IPS-20b (cell line): ENCODE results near the gene RTN3.

Experiments
- H3K27ac ChIP-seq: one replicate; pipeline ENCODE4 v1.5.1; 2013; ENCODE audit warnings: low read length
- H3K27me3 ChIP-seq: 2 replicates; pipeline ENCODE4 v1.6.1; 2013; ENCODE audit warnings: mild to moderate bottlenecking, low read length, inconsistent platforms; ENCODE audit not compliant: insufficient read depth
- H3K36me3 ChIP-seq: 2 replicates; pipeline ENCODE4 v1.6.1; 2013; ENCODE audit warnings: low read depth, mild to moderate bottlenecking, inconsistent platforms, low read length, moderate library complexity; ENCODE audit not compliant: insufficient read depth
- H3K4me1 ChIP-seq: 2 replicates; pipeline ENCODE4 v1.6.1; 2013; ENCODE audit warnings: mild to moderate bottlenecking, control low read depth, inconsistent platforms, low read length, moderate library complexity; ENCODE audit not compliant: insufficient read depth
- H3K4me3 ChIP-seq: 2 replicates; pipeline ENCODE4 v1.5.1; 2013; ENCODE audit warnings: mild to moderate bottlenecking, low read length, inconsistent platforms
- H3K9ac ChIP-seq: 2 replicates; pipeline ENCODE4 v1.6.1; 2013; ENCODE audit warnings: low read depth, mild to moderate bottlenecking, inconsistent platforms, low read length, moderate library complexity
- H3K9me3 ChIP-seq: 2 replicates; pipeline ENCODE4 v1.6.1; 2013; ENCODE audit warnings: mild to moderate bottlenecking, low read depth, low read length, inconsistent platforms; ENCODE audit not compliant: insufficient read depth

The RTN3 gene

DNA sequence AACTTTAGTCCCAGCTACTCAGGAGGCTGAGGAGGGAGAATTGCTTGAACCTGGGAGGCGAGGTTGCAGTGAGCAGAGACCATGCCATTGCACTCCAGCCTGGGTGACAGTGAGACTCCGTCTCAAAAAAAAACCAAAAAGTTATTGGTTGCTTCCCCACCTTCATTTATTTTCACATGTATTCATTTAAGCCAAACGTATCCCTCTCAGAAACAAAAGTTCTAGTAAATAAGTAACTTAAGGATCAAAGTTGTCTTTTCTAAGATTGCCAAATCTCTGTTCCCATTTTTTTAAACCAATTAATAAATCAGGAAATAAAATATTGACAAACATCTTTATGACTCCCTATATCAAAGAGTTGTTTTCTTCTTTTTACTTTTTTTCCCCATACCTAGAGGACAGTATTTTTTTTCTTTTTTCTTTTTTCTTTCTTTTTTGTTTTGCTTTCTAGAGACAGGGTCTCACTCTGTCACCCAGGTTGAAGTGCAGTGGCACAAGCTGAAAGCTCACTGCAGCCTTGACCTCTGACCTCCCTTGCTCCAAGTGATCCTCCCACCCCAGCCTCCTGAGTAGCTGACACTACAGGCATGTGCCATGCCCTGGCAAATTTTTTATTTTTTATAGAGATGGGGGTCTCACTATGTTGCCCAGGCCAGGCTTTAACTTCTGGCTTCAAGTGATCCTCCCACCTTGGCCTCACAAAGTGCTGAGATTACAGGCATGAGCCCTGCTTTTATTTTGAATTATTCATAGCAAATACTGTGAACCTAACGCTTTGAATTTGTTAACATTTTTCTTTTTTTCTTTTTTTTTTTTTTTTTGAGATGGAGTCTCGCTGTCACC is 75.8 kb downstream of the RTN3 start:
- Histone ChIP-seq H3K4me3 (no peak overlapping the region), H3K4me1 (peaks cover 18% of the 10 kb centered on the region; the same call in 1 of the 2 replicates), H3K36me3 (peaks cover 67% of the 10 kb centered on the region), H3K27me3 (no peaks in the 10 kb centered on the region), H3K9ac (no peak overlapping the region), H3K27ac (no peak overlapping the region), H3K9me3 (no peaks in the 10 kb centered on the region)

- Histone ChIP-seq H3K27ac (peak overlapping the region; percentile 4), H3K4me1 (peaks cover 27% of the 10 kb centered on the region; the same call in 1 of the 2 replicates), H3K4me3 (peak overlapping the region; percentile 91), H3K27me3 (no peaks in the 10 kb centered on the region), H3K9ac (peak overlapping the region; percentile 91; the same call in 1 of the 2 replicates), H3K9me3 (no peaks in the 10 kb centered on the region), H3K36me3 (peaks cover 48% of the 10 kb centered on the region)
Observed at GRCh38 chr11:63760487-63761079, 79.3 kb downstream of the RTN3 start.

GRCh38 chr11:63761188-63761587 is 79.9 kb downstream of the RTN3 start:
- Histone ChIP-seq H3K36me3 (peaks cover 49% of the 10 kb centered on the region), H3K4me1 (peaks cover 31% of the 10 kb centered on the region; the same call in 1 of the 2 replicates), H3K9ac (peak overlapping the region; percentile 91; the same call in 1 of the 2 replicates)

DNA sequence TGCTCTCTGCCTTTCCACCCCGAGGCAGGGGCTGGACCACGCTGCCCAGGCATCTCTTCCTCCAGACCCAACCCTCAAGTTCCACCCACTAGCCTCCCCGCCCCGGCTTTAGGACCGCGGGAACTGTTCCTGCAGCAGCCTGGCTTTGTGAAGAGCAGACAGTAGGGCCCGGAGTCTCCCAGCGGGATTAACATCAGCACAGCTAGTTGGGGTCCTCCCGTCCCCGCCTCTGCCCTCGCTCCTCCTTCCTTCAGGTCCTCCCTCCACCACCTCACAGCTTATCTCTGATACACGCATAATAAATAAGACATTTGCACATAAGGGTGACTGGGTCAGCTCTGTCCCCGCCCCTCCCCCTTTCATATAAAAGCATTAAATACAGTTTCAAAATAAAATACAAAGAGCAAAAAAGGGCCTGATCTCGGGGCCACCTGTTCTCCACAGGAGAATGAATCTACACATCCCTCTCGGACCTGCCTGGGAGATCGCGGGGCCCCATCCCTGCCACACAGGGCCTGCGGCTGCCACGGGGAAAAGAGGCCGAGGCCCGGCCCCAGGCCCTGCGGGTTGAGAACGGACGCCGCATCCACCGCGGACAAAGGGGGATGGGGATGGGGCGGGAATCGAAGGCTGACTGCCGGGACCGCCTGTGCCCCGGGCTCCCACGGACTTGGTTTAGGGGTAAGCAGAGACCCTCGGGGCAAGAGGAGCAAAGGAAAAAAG is 80.8 kb downstream of the RTN3 start:
- no peaks in the 10 kb centered on the region for H3K9me3 ChIP-seq
- H3K9ac ChIP-seq, result peak overlapping the region; percentile 91
- peaks cover 40% of the 10 kb centered on the region for H3K4me1 ChIP-seq
- H3K36me3 ChIP-seq, result peaks cover 45% of the 10 kb centered on the region
- peak overlapping the region; percentile 91 for H3K4me3 ChIP-seq
- H3K27ac ChIP-seq, result peak overlapping the region; percentile 48
- H3K27me3 ChIP-seq, result no peaks in the 10 kb centered on the region

More at GRCh38 chr11:63761188-63761587, 79.9 kb downstream of the RTN3 start:
- H3K9me3 ChIP-seq, result no peaks in the 10 kb centered on the region
- no peaks in the 10 kb centered on the region for H3K27me3 ChIP-seq
- H3K27ac ChIP-seq, result peak overlapping the region; percentile 48
- peak overlapping the region; percentile 91 for H3K4me3 ChIP-seq

DNA sequence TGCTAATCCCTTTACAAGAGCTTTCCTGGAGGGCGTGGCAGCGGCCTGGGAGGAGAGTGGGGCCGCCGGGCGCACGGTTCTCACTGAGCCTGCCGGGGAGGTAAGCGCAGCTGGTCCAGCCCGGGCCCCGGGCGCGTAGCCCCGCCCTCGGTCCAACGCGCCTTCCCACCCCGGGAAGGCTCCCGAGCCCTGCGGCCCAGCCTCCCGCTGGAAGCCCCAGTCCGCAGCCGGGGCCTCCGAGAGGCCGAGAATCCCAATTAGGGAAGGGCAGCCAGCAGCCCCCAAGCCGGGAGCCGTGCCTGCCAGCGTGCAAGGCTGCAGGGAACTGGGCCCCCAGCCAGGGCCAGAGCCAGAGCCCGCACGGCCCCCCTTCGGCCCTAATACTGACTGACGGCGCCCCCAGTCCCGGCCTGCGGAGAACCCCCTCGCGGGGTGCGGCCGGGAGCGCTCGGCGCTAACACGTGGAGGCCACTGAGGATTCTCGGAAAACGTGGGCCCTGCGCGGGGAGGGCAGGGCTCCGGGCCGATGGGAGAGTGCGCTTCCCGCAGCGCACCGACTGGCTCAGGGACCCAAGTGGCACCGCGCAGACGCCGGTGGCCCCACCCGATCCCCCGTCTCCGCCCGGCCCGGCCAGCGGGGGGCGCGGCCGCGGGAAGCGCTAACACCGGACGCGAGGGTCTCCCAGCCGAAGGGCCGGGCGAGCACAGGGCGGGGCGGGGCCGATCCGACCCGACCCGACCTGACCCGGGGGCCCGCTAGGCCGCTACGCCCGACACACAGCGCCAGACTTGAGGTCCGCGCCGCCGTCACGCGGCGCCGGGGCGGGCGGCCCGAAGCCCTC is 81.6 kb downstream of the RTN3 start:
- peaks cover 43% of the 10 kb centered on the region for H3K4me1 ChIP-seq
- H3K36me3 ChIP-seq, result peaks cover 38% of the 10 kb centered on the region
- H3K27ac ChIP-seq, result peak overlapping the region; percentile 48
- peak overlapping the region; percentile 91 for H3K9ac ChIP-seq
- H3K9me3 ChIP-seq, result no peaks in the 10 kb centered on the region
- peak overlapping the region; percentile 91 for H3K4me3 ChIP-seq
- H3K27me3 ChIP-seq, result no peaks in the 10 kb centered on the region

GRCh38 chr11:63763496-63764339 is 82.4 kb downstream of the RTN3 start:
- Histone ChIP-seq H3K27me3 (no peaks in the 10 kb centered on the region), H3K4me1 (peaks cover 43% of the 10 kb centered on the region), H3K4me3 (peak overlapping the region; percentile 91), H3K27ac (peak overlapping the region; percentile 48), H3K36me3 (peaks cover 30% of the 10 kb centered on the region), H3K9me3 (no peaks in the 10 kb centered on the region), H3K9ac (peak overlapping the region; percentile 91)

- H3K4me1 ChIP-seq, result peaks cover 43% of the 10 kb centered on the region
- H3K9ac ChIP-seq, result peak overlapping the region; percentile 26; the same call in 1 of the 2 replicates
- peak overlapping the region; percentile 91; the same call in 1 of the 2 replicates for H3K4me3 ChIP-seq
- H3K36me3 ChIP-seq, result peaks cover 24% of the 10 kb centered on the region
- no peak overlapping the region for H3K27ac ChIP-seq
- peaks cover 1% of the 10 kb centered on the region; the same call in 1 of the 2 replicates for H3K27me3 ChIP-seq
- no peaks in the 10 kb centered on the region for H3K9me3 ChIP-seq
Observed at GRCh38 chr11:63764340-63764678, 83.0 kb downstream of the RTN3 start.

GRCh38 chr11:63764679-63765647 is 83.7 kb downstream of the RTN3 start:
- peaks cover 18% of the 10 kb centered on the region for H3K36me3 ChIP-seq
- no peaks in the 10 kb centered on the region for H3K9me3 ChIP-seq
- H3K4me1 ChIP-seq, result peaks cover 40% of the 10 kb centered on the region
- peak overlapping the region; percentile 91; the same call in 1 of the 2 replicates for H3K4me3 ChIP-seq
- H3K9ac ChIP-seq, result peak overlapping the region; percentile 26; the same call in 1 of the 2 replicates
- H3K27me3 ChIP-seq, result peaks cover 8% of the 10 kb centered on the region
- H3K27ac ChIP-seq, result no peak overlapping the region

- Histone ChIP-seq H3K27ac (no peak overlapping the region), H3K9ac (no peak overlapping the region), H3K27me3 (peaks cover 16% of the 10 kb centered on the region), H3K4me3 (0 out of 2 replicates have a peak overlapping the region, but pooled peaks have one; percentile 25), H3K36me3 (peaks cover 13% of the 10 kb centered on the region; the same call in 1 of the 2 replicates), H3K4me1 (peaks cover 34% of the 10 kb centered on the region), H3K9me3 (no peaks in the 10 kb centered on the region)
Observed at GRCh38 chr11:63765688-63766241, 84.5 kb downstream of the RTN3 start.
